K562 (cell line): Measurements from ENCODE around the gene APOL4.

Source experiments
- BCLAF1 ChIP-seq, 2 experiments: fragments of 450-650 bp in 1 of 2; IDR thresholded peaks; 2 replicates each; pipeline ENCODE4 v1.6.1; 2011 to 2017; ENCODE audit warnings: low read depth in 2 of 2, antibody characterized with exemption in 1 of 2, borderline replicate concordance in 1 of 2, low read length in 1 of 2, mild to moderate bottlenecking in 1 of 2, mixed read lengths in 1 of 2; ENCODE audit not compliant: control insufficient read depth in 1 of 2
- FOXA1 ChIP-seq: fragments of 450-650 bp; IDR thresholded peaks from 2 replicates; pipeline ENCODE4 v1.6.1; 2016; ENCODE audit warnings: mild to moderate bottlenecking, borderline replicate concordance
- FOXM1 ChIP-seq, 2 experiments: fragments of 450-650 bp in 1 of 2; sonication (generic) in 1 of 2; formaldehyde crosslinking in 1 of 2; IDR thresholded peaks; 2 replicates each; pipeline versions ENCODE4 v1.6.1 to v1.9.0; 2017 to 2022; ENCODE audit warnings: low read depth in 2 of 2, mild to moderate bottlenecking in 2 of 2, missing genetic modification reagents in 1 of 2, moderate library complexity in 1 of 2
- SMARCB1 ChIP-seq: IDR thresholded peaks from 2 replicates; pipeline ENCODE4 v1.6.1; 2011; ENCODE audit warnings: improper control_type of control experiment, low read depth; ENCODE audit not compliant: insufficient read length
- STAG1 ChIP-seq: sonication (generic); formaldehyde crosslinking; IDR thresholded peaks from 2 replicates; pipeline ENCODE4 v1.5.0; 2020; ENCODE audit warnings: missing genetic modification reagents, borderline replicate concordance
- ZNF699 ChIP-seq: fragments of 250-450 bp; sonication (Bioruptor Pico); IDR thresholded peaks from 2 replicates; pipeline ENCODE4 v1.8.0; 2021; ENCODE audit warnings: mild to moderate bottlenecking, moderate library complexity; ENCODE audit not compliant: insufficient replicate concordance

DNA sequence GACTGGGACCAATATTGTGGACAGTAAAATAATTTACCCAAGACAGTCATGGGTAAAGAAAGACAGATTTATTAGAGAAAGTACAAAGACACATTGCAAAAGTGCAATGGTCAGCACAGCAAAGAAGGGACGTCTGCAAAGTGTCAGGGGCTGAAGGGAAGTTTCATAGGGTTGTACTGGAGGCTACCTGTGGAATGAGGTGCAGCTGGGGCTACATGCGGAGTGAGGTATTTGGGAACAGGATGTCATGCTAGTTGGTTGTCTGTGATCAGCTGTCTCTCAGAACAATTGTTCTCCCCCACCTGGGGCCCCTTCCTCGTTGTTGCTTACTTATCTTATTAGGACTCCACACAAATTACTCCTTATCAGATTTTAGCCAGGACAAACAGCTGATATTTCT lies 29.7 kb downstream of the APOL4 start:
- TF ChIP-seq FOXA1 (no peak), ZNF699 (no peak), FOXM1 (IDR thresholded peaks at IDR 0.05; ENCODE audit: low read depth) (no peak), FOXM1 (CRISPR knock-in tag; IDR thresholded peaks at IDR 0.05; ENCODE audit: low read depth) (no peak), BCLAF1 (IDR thresholded peaks at IDR 0.05; ENCODE audit: borderline replicate concordance in 1 of 2, control insufficient read depth in 1 of 2, low read depth in 2 of 2, low read length in 1 of 2) (no peak), SMARCB1 (no peak), STAG1 (no peak)
